Liver (tissue), 9 donors: Measurements from ENCODE around the gene EFCC1. TPM values are rescaled to one million over a fixed set of nuclear protein-coding genes. Genes with fewer than 3 reads are reported as not detected.

ENCODE experiments used
- DNase-seq: peaks from one replicate; pipeline ENCODE4 v3.0.0-alpha.2; 2017; ENCODE audit warnings: low spot score
- H3K27ac ChIP-seq, 2 donors: one replicate each; pipeline ENCODE4 v1.7.0; 2013; ENCODE audit warnings: inconsistent platforms in 2 of 2, low read length in 2 of 2, control low read depth in 1 of 2, low read depth in 1 of 2, mild to moderate bottlenecking in 1 of 2
- H3K27me3 ChIP-seq, 4 donors: one replicate each; pipeline versions ENCODE4 v1.6.1 to v1.7.0; 2013; ENCODE audit warnings: low read length in 3 of 4, inconsistent platforms in 1 of 4, mild to moderate bottlenecking in 1 of 4, moderate library complexity in 1 of 4; ENCODE audit not compliant: control insufficient read depth in 4 of 4, insufficient read depth in 4 of 4
- H3K36me3 ChIP-seq, 4 donors: one replicate each; pipeline versions ENCODE4 v1.6.1 to v1.7.0; 2013; ENCODE audit warnings: low read length in 3 of 4, mild to moderate bottlenecking in 3 of 4, low read depth in 1 of 4, moderate library complexity in 1 of 4; ENCODE audit not compliant: control insufficient read depth in 4 of 4, insufficient read depth in 3 of 4
- H3K4me1 ChIP-seq, 4 donors: one replicate each; pipeline versions ENCODE4 v1.6.1 to v1.7.0; 2013; ENCODE audit warnings: low read length in 3 of 4, mild to moderate bottlenecking in 3 of 4, moderate library complexity in 1 of 4; ENCODE audit not compliant: control insufficient read depth in 4 of 4, insufficient read depth in 4 of 4
- H3K4me3 ChIP-seq, 3 donors: one replicate each; pipeline versions ENCODE4 v1.6.1 to v1.7.0; 2013; ENCODE audit warnings: low read length in 3 of 3, control low read depth in 1 of 3, low read depth in 1 of 3, mild to moderate bottlenecking in 1 of 3
- H3K9ac ChIP-seq, 2 donors: one replicate each; pipeline ENCODE4 v1.7.0; 2013; ENCODE audit warnings: low read length in 2 of 2, mild to moderate bottlenecking in 2 of 2, moderate library complexity in 2 of 2, control low read depth in 1 of 2, low read depth in 1 of 2
- H3K9me3 ChIP-seq, 4 donors: one replicate each; pipeline versions ENCODE4 v1.6.1 to v1.7.0; 2013; ENCODE audit warnings: low read length in 3 of 4; ENCODE audit not compliant: control insufficient read depth in 4 of 4
- EGR1 ChIP-seq, 2 donors: IDR thresholded peaks; 2 replicates each; pipeline ENCODE4 v1.6.1; 2016 to 2018; ENCODE audit warnings: antibody characterized with exemption in 2 of 2, low read depth in 2 of 2
- FOXA1 ChIP-seq: IDR thresholded peaks from 2 replicates; pipeline ENCODE4 v1.6.1; 2016; ENCODE audit warnings: antibody characterized with exemption
- FOXA2 ChIP-seq: IDR thresholded peaks from 2 replicates; pipeline ENCODE4 v1.6.1; 2016; ENCODE audit warnings: antibody characterized with exemption
- GABPA ChIP-seq, 2 donors: IDR thresholded peaks in 1 of 2; conservative IDR thresholded peaks in 1 of 2; 2 replicates each; pipeline ENCODE4 v1.6.1; 2016; ENCODE audit warnings: antibody characterized with exemption in 2 of 2, mild to moderate bottlenecking in 1 of 2, moderate library complexity in 1 of 2
- HNF4A ChIP-seq, 2 donors: conservative IDR thresholded peaks; 2 replicates each; pipeline ENCODE4 v1.6.1; 2016; ENCODE audit warnings: antibody characterized with exemption in 2 of 2, mild to moderate bottlenecking in 2 of 2
- HNF4G ChIP-seq: IDR thresholded peaks from 2 replicates; pipeline ENCODE4 v1.6.1; 2016; ENCODE audit warnings: antibody characterized with exemption
- JUND ChIP-seq, 2 donors: IDR thresholded peaks; 2 replicates each; pipeline ENCODE4 v1.6.1; 2016; ENCODE audit warnings: antibody characterized with exemption in 2 of 2
- NR2F2 ChIP-seq: IDR thresholded peaks from 2 replicates; pipeline ENCODE4 v1.6.1; 2016; ENCODE audit warnings: antibody characterized with exemption
- RAD21 ChIP-seq, 2 donors: IDR thresholded peaks; 2 replicates each; pipeline ENCODE4 v1.6.1; 2016; ENCODE audit warnings: antibody characterized with exemption in 2 of 2, mild to moderate bottlenecking in 2 of 2
- RXRA ChIP-seq, 2 donors: IDR thresholded peaks; 2 replicates each; pipeline ENCODE4 v1.6.1; 2017 to 2018; ENCODE audit warnings: antibody characterized with exemption in 2 of 2, mild to moderate bottlenecking in 1 of 2
- SP1 ChIP-seq: IDR thresholded peaks from 2 replicates; pipeline ENCODE4 v1.6.1; 2018; ENCODE audit warnings: antibody characterized with exemption, mild to moderate bottlenecking
- TAF1 ChIP-seq: conservative IDR thresholded peaks from 2 replicates; pipeline ENCODE4 v1.6.1; 2016; ENCODE audit warnings: antibody characterized with exemption, mild to moderate bottlenecking
- YY1 ChIP-seq: IDR thresholded peaks from 2 replicates; pipeline ENCODE4 v1.6.1; 2016; ENCODE audit warnings: antibody characterized with exemption, mild to moderate bottlenecking
- WGBS: extraction: QIAGEN DNeasy Blood & Tissue Kit; methylation state at CpG from one replicate; pipeline ENCODE4 v1.1.7; 2013; 5-methylcytosine and 5-hydroxymethylcytosine counted together
- polyA plus RNA-seq, 2 donors: library from polyadenylated mRNA; stranded (reverse) in 1 of 2; unstranded in 1 of 2; fragments of 200-250 nt in 1 of 2; fragments of >200 nt in 1 of 2; fragmentation: Nextera tagmentation in 1 of 2; extraction: Ambion mirVana in 1 of 2; gene quantifications; one replicate each; pipeline versions ENCODE4 v1.2.1 to v1.2.3, GENCODE V29; 2013 to 2015
- total RNA-seq, 2 donors: library from RNA; depleted of rRNA; stranded (reverse); fragments of >200 nt; gene quantifications; one replicate each; pipeline ENCODE4 v1.2.3, GENCODE V29; 2014
- TF ChIP-seq, protein P1 (sequence below): IDR thresholded peaks from 2 replicates; pipeline ENCODE4 v1.6.1; 2016; ENCODE audit warnings: antibody characterized with exemption
- TF ChIP-seq, protein P2 (sequence below): fragments of 150-350 bp; IDR thresholded peaks from 2 replicates; pipeline ENCODE4 v1.5.1; 2017; ENCODE audit warnings: improper control_type of control experiment, low read depth, low read length; ENCODE audit not compliant: missing input control
- TF ChIP-seq, protein P3 (sequence below): IDR thresholded peaks from 2 replicates; pipeline ENCODE4 v1.6.1; 2016; ENCODE audit warnings: antibody characterized with exemption
- TF ChIP-seq, protein P4 (sequence below): IDR thresholded peaks from 2 replicates; pipeline ENCODE4 v1.6.1; 2016; ENCODE audit warnings: antibody characterized with exemption, mild to moderate bottlenecking
- donor health status: healthy.
- donor health status: healthy.
- donor health status: healthy.
- donor health status: healthy.
- donor health status: healthy.

Gene EFCC1
- total and polyA plus RNA-seq, 4 donors = 0.08 to 1.0 (median 0.24) TPM

DNA sequence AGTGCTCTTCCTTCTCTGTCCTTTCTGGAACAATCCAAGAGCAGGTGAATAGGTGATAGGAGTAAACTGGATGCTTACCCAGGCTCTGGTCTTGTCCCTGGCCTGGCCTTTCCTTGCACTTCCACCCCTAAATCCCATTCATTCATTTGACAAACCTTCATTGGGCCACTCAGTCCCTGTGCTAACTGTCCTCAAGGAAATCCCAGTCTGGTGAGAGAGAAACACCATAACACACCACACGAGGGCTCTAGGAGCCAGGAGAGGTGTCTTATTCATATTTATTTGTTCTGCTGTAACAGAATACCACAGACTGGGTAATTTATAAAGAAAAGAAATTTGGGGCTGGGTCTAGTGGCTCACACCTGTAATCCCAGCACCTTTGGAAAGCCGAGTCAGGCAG lies 22.8 kb downstream of the EFCC1 start:
- Histone ChIP-seq H3K4me1 (peaks cover 0 to 8% (median 2%) of the 10 kb centered on the region in 4 donors), H3K27me3 (no peaks in the 10 kb centered on the region), H3K36me3 (no peaks in the 10 kb centered on the region), H3K27ac (no peak overlapping the region), H3K9me3 (no peaks in the 10 kb centered on the region), H3K9ac (no peak overlapping the region), H3K4me3 (no peak overlapping the region)
- TF ChIP-seq, protein P1, sequence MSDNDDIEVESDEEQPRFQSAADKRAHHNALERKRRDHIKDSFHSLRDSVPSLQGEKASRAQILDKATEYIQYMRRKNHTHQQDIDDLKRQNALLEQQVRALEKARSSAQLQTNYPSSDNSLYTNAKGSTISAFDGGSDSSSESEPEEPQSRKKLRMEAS = no peak
- TF ChIP-seq EGR1 (IDR thresholded peaks at IDR 0.05; ENCODE audit: low read depth in 2 of 2) = no peak
- no peak for TF ChIP-seq TAF1
- TF ChIP-seq, protein P2, sequence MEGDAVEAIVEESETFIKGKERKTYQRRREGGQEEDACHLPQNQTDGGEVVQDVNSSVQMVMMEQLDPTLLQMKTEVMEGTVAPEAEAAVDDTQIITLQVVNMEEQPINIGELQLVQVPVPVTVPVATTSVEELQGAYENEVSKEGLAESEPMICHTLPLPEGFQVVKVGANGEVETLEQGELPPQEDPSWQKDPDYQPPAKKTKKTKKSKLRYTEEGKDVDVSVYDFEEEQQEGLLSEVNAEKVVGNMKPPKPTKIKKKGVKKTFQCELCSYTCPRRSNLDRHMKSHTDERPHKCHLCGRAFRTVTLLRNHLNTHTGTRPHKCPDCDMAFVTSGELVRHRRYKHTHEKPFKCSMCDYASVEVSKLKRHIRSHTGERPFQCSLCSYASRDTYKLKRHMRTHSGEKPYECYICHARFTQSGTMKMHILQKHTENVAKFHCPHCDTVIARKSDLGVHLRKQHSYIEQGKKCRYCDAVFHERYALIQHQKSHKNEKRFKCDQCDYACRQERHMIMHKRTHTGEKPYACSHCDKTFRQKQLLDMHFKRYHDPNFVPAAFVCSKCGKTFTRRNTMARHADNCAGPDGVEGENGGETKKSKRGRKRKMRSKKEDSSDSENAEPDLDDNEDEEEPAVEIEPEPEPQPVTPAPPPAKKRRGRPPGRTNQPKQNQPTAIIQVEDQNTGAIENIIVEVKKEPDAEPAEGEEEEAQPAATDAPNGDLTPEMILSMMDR = peak; percentile 30
- peak; percentile 67 to 73 for TF ChIP-seq RAD21 (IDR thresholded peaks at IDR 0.05)
- TF ChIP-seq GABPA (IDR thresholded peaks at IDR 0.05 in 1 of 2, conservative IDR thresholded peaks at IDR 0.05 in 1 of 2) = no peak
- TF ChIP-seq RXRA (IDR thresholded peaks at IDR 0.05) = no peak
- no peak for TF ChIP-seq YY1
- TF ChIP-seq JUND (IDR thresholded peaks at IDR 0.05) = no peak
- DNase-seq = no peak
- WGBS = 59% methylated on average over 2 of the region's 2 CpGs

DNA sequence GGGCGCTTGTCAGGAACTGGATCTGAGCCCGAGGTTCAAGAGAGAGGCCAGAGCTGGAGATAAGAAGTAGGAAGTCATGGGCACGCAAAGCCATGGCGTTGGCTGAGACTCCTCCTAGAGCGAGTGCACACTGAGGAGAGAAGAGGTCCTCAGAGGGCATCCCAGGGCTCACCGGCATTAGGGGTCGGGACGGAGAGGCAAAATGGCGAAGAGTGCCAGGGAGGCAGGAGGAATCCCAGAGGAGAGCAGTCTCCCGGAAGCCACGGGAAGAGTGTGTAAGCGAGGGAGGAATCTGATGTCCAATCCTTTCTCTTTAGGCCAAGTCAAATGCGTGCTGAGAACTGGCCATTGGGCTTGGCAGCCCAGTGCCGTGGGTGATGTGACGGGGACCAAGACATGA lies 24.0 kb downstream of the EFCC1 start:
- no peaks in the 10 kb centered on the region for H3K27me3 ChIP-seq
- whole genome bisulfite sequencing = 87% methylated on average over 15 of the region's 15 CpGs
- TF ChIP-seq FOXA2 (no peak), EGR1 (IDR thresholded peaks at IDR 0.05; ENCODE audit: low read depth in 2 of 2) (no peak), SP1 (no peak), RAD21 (IDR thresholded peaks at IDR 0.05) (no peak), HNF4A (conservative IDR thresholded peaks at IDR 0.05) (no peak), JUND (IDR thresholded peaks at IDR 0.05) (no peak), HNF4G (no peak), NR2F2 (no peak), FOXA1 (no peak), RXRA (IDR thresholded peaks at IDR 0.05) (no peak)
- TF ChIP-seq, protein P2 = no peak
- TF ChIP-seq, protein P3, sequence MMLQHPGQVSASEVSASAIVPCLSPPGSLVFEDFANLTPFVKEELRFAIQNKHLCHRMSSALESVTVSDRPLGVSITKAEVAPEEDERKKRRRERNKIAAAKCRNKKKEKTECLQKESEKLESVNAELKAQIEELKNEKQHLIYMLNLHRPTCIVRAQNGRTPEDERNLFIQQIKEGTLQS = no peak
- TF ChIP-seq, protein P1 = no peak
- TF ChIP-seq, protein P4, sequence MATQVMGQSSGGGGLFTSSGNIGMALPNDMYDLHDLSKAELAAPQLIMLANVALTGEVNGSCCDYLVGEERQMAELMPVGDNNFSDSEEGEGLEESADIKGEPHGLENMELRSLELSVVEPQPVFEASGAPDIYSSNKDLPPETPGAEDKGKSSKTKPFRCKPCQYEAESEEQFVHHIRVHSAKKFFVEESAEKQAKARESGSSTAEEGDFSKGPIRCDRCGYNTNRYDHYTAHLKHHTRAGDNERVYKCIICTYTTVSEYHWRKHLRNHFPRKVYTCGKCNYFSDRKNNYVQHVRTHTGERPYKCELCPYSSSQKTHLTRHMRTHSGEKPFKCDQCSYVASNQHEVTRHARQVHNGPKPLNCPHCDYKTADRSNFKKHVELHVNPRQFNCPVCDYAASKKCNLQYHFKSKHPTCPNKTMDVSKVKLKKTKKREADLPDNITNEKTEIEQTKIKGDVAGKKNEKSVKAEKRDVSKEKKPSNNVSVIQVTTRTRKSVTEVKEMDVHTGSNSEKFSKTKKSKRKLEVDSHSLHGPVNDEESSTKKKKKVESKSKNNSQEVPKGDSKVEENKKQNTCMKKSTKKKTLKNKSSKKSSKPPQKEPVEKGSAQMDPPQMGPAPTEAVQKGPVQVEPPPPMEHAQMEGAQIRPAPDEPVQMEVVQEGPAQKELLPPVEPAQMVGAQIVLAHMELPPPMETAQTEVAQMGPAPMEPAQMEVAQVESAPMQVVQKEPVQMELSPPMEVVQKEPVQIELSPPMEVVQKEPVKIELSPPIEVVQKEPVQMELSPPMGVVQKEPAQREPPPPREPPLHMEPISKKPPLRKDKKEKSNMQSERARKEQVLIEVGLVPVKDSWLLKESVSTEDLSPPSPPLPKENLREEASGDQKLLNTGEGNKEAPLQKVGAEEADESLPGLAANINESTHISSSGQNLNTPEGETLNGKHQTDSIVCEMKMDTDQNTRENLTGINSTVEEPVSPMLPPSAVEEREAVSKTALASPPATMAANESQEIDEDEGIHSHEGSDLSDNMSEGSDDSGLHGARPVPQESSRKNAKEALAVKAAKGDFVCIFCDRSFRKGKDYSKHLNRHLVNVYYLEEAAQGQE = no peak
- peak overlapping the region; percentile 28 to 31 for H3K27ac ChIP-seq
- DNase-seq = no peak
- no peaks in the 10 kb centered on the region for H3K36me3 ChIP-seq
- H3K4me1 ChIP-seq = peaks cover 0 to 8% (median 2%) of the 10 kb centered on the region in 4 donors
- no peak overlapping the region for H3K9ac ChIP-seq
- H3K9me3 ChIP-seq = peaks cover 0 to under 1% (median 0%) of the 10 kb centered on the region in 4 donors
- no peak overlapping the region for H3K4me3 ChIP-seq
